ENCODE data around the gene JUN.
A peak's percentile ranks its signal among the peaks of the same experiment; 100 is the strongest.

DNA sequence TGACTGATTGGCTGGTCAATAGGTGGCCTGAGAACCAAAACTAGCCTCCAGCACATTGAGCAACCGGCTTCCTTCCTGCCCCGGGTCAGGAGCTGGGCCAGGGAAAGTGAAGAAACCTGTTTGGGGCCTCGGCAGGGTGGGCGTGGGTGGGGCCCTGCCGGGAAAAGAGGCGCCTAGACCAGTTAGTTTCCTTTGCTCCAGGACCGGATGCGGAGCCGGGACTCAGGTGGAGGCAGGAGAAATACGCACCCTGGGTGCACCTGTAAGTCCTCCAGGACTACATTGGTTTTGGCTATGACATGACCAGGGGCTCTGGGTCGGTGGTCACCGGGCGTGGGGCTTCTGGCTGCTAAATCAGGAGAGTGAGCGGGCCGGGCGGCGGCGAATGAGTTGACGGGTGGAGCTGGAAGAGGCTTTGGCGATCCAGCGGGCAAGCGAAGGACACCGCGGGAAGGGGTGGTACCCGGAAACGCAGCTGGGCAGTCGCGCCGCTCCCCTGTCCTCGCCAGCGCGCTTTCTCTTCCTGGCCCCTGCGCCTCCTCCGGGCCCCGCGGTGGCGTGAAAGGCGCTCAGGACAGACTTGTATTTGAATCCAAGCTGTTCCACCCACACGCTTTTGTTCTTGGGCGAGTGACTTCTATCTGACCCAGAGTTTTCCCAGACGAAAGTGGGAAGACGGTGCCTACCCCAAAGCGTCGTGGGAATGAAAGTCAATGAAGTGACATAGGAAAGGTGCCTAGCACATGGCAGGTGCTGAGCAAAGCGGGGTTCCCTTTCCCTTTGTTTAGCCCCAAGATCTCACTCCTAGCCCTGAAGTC lies 30.6 kb upstream of the JUN start:
- TF ChIP-seq, protein P1, sequence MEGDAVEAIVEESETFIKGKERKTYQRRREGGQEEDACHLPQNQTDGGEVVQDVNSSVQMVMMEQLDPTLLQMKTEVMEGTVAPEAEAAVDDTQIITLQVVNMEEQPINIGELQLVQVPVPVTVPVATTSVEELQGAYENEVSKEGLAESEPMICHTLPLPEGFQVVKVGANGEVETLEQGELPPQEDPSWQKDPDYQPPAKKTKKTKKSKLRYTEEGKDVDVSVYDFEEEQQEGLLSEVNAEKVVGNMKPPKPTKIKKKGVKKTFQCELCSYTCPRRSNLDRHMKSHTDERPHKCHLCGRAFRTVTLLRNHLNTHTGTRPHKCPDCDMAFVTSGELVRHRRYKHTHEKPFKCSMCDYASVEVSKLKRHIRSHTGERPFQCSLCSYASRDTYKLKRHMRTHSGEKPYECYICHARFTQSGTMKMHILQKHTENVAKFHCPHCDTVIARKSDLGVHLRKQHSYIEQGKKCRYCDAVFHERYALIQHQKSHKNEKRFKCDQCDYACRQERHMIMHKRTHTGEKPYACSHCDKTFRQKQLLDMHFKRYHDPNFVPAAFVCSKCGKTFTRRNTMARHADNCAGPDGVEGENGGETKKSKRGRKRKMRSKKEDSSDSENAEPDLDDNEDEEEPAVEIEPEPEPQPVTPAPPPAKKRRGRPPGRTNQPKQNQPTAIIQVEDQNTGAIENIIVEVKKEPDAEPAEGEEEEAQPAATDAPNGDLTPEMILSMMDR (IDR thresholded peaks at IDR 0.05 in 8 of 11, conservative IDR thresholded peaks at IDR 0.05 in 3 of 11) = no peak
- TF ChIP-seq POLR2AphosphoS5 (IDR thresholded peaks at IDR 0.05) = peak; percentile 48 to 82 (median 82)
